IMR-90 (cell line): ENCODE data around the gene CCL13.

Experiments used
- BHLHE40 ChIP-seq: fragments of 150-350 bp; IDR thresholded peaks from 2 replicates; pipeline ENCODE4 v1.6.1; 2016; ENCODE audit warnings: mild to moderate bottlenecking, low read depth, low read length
- POLR2A ChIP-seq: IDR thresholded peaks from 2 replicates; pipeline ENCODE4 v1.6.1; 2012; ENCODE audit warnings: mild to moderate bottlenecking, low read depth, low read length
- RAD21 ChIP-seq: IDR thresholded peaks from 2 replicates; pipeline ENCODE4 v1.6.1; 2012; ENCODE audit warnings: low read length, improper control_type of control experiment
- RFX5 ChIP-seq: IDR thresholded peaks from 2 replicates; pipeline ENCODE4 v1.8.0; 2012; ENCODE audit warnings: low read depth, mild to moderate bottlenecking, low read length, moderate library complexity
- SMC3 ChIP-seq: fragments of 150-350 bp; IDR thresholded peaks from 2 replicates; pipeline ENCODE4 v1.6.1; 2016; ENCODE audit warnings: low read depth, mild to moderate bottlenecking, antibody characterized with exemption, low read length, moderate library complexity
- TF ChIP-seq, protein P1 (sequence below): conservative IDR thresholded peaks from 2 replicates; pipeline ENCODE4 v1.5.1; 2012; ENCODE audit warnings: mild to moderate bottlenecking, low read depth, low read length, improper control_type of control experiment
- TF ChIP-seq, protein P2 (sequence below): fragments of 150-350 bp; IDR thresholded peaks from 2 replicates; pipeline ENCODE4 v1.6.1; 2017; ENCODE audit warnings: mild to moderate bottlenecking, antibody characterized with exemption, low read length, low read depth

DNA sequence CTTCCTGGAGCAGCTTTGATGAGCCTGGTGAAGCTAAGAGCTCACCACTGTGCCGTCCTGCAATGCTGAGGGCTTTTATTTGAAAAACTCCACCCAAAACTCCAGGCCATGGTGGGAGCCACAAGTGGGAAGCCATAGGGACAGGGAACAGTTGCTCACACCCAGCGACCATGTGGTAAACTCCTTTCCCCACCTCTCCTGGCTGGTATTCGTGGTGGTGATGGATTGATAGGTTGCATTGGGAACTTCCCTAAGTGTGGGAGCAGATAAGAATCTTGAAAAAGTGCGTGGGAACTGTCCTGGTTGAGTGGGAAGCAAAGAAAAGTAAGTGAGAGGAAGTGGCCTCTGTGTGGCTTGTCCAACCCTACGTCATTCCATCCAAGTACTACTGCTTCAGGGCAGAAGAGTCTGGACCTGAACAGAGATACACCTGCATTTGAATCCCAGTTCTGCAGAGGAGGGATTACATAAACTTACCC is 6.9 kb downstream of the CCL13 start, which contains the start of gene CCL1:
- TF ChIP-seq, protein P1, sequence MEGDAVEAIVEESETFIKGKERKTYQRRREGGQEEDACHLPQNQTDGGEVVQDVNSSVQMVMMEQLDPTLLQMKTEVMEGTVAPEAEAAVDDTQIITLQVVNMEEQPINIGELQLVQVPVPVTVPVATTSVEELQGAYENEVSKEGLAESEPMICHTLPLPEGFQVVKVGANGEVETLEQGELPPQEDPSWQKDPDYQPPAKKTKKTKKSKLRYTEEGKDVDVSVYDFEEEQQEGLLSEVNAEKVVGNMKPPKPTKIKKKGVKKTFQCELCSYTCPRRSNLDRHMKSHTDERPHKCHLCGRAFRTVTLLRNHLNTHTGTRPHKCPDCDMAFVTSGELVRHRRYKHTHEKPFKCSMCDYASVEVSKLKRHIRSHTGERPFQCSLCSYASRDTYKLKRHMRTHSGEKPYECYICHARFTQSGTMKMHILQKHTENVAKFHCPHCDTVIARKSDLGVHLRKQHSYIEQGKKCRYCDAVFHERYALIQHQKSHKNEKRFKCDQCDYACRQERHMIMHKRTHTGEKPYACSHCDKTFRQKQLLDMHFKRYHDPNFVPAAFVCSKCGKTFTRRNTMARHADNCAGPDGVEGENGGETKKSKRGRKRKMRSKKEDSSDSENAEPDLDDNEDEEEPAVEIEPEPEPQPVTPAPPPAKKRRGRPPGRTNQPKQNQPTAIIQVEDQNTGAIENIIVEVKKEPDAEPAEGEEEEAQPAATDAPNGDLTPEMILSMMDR: no peak
- TF ChIP-seq RAD21: no peak
- no peak for TF ChIP-seq SMC3
- TF ChIP-seq, protein P2, sequence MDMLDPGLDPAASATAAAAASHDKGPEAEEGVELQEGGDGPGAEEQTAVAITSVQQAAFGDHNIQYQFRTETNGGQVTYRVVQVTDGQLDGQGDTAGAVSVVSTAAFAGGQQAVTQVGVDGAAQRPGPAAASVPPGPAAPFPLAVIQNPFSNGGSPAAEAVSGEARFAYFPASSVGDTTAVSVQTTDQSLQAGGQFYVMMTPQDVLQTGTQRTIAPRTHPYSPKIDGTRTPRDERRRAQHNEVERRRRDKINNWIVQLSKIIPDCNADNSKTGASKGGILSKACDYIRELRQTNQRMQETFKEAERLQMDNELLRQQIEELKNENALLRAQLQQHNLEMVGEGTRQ: no peak
- TF ChIP-seq POLR2A: no peak
- TF ChIP-seq BHLHE40: no peak
- no peak for TF ChIP-seq RFX5
